GM12878 (cell line): ENCODE measurements around the gene ITGA7. TPM values are rescaled to one million over a fixed set of nuclear protein-coding genes. Genes with fewer than 3 reads are reported as not detected.

Experiments
- ATAC-seq: fragments of 200-7000 bp; cut with Tn5 transposase; 3 replicates; pipeline ENCODE4 v1.9.1; 2020; ENCODE audit warnings: mild to moderate bottlenecking, moderate library complexity
- BruUV-seq: library from RNA; stranded (reverse); fragments of 400-500 nt; replicated peaks from 2 replicates; lab custom pipeline; 2021; lab: Mats Ljungman, UMichigan
- CTCF ChIA-PET: fragments of 300-600 bp; sonication (Branson Sonifier 250); formaldehyde crosslinking; extraction: SDS; loops from one replicate; lab custom pipeline; 2021; ENCODE audit warnings: inconsistent platforms; lab: Yijun Ruan, JAX
- POLR2A ChIA-PET: fragments of 350-600 bp; formaldehyde crosslinking; extraction: SDS; loops from one replicate; lab custom pipeline; 2021; ENCODE audit warnings: inconsistent platforms; lab: Charles Lee
- RAD21 ChIA-PET: fragments of 300-600 bp; sonication (Branson Sonifier 250); formaldehyde crosslinking; loops from one replicate; lab custom pipeline; 2023; ENCODE audit warnings: antibody characterized with exemption; ENCODE audit not compliant: unreplicated experiment; lab: Charles Lee
- SMC1A ChIA-PET: fragments of 300-600 bp; sonication (Branson Sonifier 250); formaldehyde crosslinking; loops from one replicate; lab custom pipeline; 2023; ENCODE audit not compliant: unreplicated experiment, uncharacterized antibody; lab: Charles Lee
- DNase-seq: peaks from one replicate; pipeline ENCODE4 v3.0.0-alpha.2; 2011; ENCODE audit warnings: low read depth, low spot score
- FAIRE-seq: peaks from 3 replicates; lab custom pipeline; 2011; peaks lifted over from hg19 to GRCh38; lab: Jason Lieb, UNC
- H2AFZ ChIP-seq: 2 replicates; pipeline ENCODE4 v1.6.0; 2011; ENCODE audit warnings: low read depth, low read length, control low read depth; ENCODE audit not compliant: control insufficient read depth
- H3K27ac ChIP-seq: 2 replicates; pipeline ENCODE4 v1.5.1; 2011; ENCODE audit warnings: control low read depth; ENCODE audit not compliant: control insufficient read depth, insufficient read depth
- H3K27me3 ChIP-seq, 2 experiments: replicated peaks in 1 of 2; 2 replicates each; pipeline versions ENCODE4 v1.6.0 to v1.6.1; 2011; ENCODE audit warnings: low read length in 1 of 2; ENCODE audit not compliant: control insufficient read depth in 2 of 2, insufficient read depth in 2 of 2
- H3K36me3 ChIP-seq, 2 experiments: 2 replicates each; pipeline ENCODE4 v1.5.1; 2011; ENCODE audit warnings: low read length in 1 of 2; ENCODE audit not compliant: control insufficient read depth in 2 of 2, insufficient read depth in 2 of 2
- H3K4me1 ChIP-seq: 2 replicates; pipeline ENCODE4 v1.6.1; 2011; ENCODE audit warnings: mild to moderate bottlenecking, low read length, moderate library complexity, mixed read lengths; ENCODE audit not compliant: control insufficient read depth, insufficient read depth
- H3K4me2 ChIP-seq: 2 replicates; pipeline ENCODE4 v1.6.0; 2011; ENCODE audit warnings: control low read depth; ENCODE audit not compliant: control insufficient read depth, insufficient read depth
- H3K4me3 ChIP-seq: fragments of 200-600 bp; sonication (generic); 2 replicates; pipeline ENCODE4 v1.5.1; 2016
- H3K79me2 ChIP-seq: 2 replicates; pipeline ENCODE4 v1.6.0; 2011; ENCODE audit warnings: low read length; ENCODE audit not compliant: control insufficient read depth, insufficient read depth
- H3K9ac ChIP-seq: 2 replicates; pipeline ENCODE4 v1.8.0; 2011; ENCODE audit warnings: low read length, control low read depth, mixed read lengths; ENCODE audit not compliant: control insufficient read depth, insufficient read depth
- H3K9me3 ChIP-seq: replicated peaks from 3 replicates; pipeline ENCODE4 v1.5.1; 2011; ENCODE audit warnings: mild to moderate bottlenecking, low read length; ENCODE audit not compliant: control insufficient read depth, insufficient read depth
- H4K20me1 ChIP-seq: 2 replicates; pipeline ENCODE4 v1.6.0; 2011; ENCODE audit not compliant: control insufficient read depth, insufficient read depth
- EED ChIP-seq: sonication (generic); IDR thresholded peaks from 2 replicates; pipeline ENCODE4 v1.6.1; 2016; ENCODE audit warnings: antibody characterized with exemption, low read depth
- IKZF2 ChIP-seq, 2 experiments: fragments of 450-650 bp; IDR thresholded peaks; 2 replicates each; pipeline ENCODE4 v1.6.1; 2017; ENCODE audit warnings: mild to moderate bottlenecking in 2 of 2, moderate library complexity in 2 of 2
- SIX5 ChIP-seq: IDR thresholded peaks from 2 replicates; pipeline ENCODE4 v1.6.1; 2011; ENCODE audit warnings: mild to moderate bottlenecking, low read depth, low read length, moderate library complexity; ENCODE audit not compliant: severe bottlenecking
- WRNIP1 ChIP-seq: IDR thresholded peaks from 2 replicates; pipeline ENCODE4 v1.6.1; 2011; ENCODE audit warnings: low read depth, low read length, improper control_type of control experiment, borderline replicate concordance
- ZZZ3 ChIP-seq: IDR thresholded peaks from 2 replicates; pipeline ENCODE4 v1.6.1; 2011; ENCODE audit warnings: low read depth; ENCODE audit not compliant: control insufficient read depth, insufficient read length
- WGBS: methylation state at CpG from one replicate; pipeline ENCODE4 v1.1.6; 2016; ENCODE audit warnings: low lambda C conversion rate; ENCODE audit not compliant: insufficient replicate concordance, insufficient coverage; ENCODE audit errors: missing lambda C conversion rate; 5-methylcytosine and 5-hydroxymethylcytosine counted together
- in situ Hi-C: fragments of 300-500 bp; cut with MboI; formaldehyde crosslinking; loops from 9 replicates; pipeline ENCODE4 v1.14.3; 2018; ENCODE audit warnings: mixed read lengths
- intact Hi-C: fragments of 100-400 bp; cut with micrococcal nuclease; formaldehyde crosslinking; loops from one replicate; pipeline ENCODE4 v1.14.2; 2022; ENCODE audit not compliant: unreplicated experiment
- polyA plus RNA-seq, 11 experiments: library from polyadenylated mRNA; depleted of rRNA in 4 of 11; unstranded in 6 of 11; stranded (reverse) in 5 of 11; fragments of >200 nt; fragmentation: Nextera tagmentation in 4 of 11; fragmentation: Illumina TruSeq in 1 of 11; extraction: Ambion mirVana in 4 of 11; extraction: Trizol in 1 of 11; gene quantifications; 1 replicate in 1 of 11; 2 replicates in 10 of 11; pipeline versions ENCODE4 v1.2.1 to v1.2.3, GENCODE V29; 2011 to 2016; ENCODE audit warnings: inconsistent platforms in 2 of 11, missing spikeins in 2 of 11, low read depth in 1 of 11
- total RNA-seq, 4 experiments: library from RNA; depleted of rRNA in 3 of 4; stranded (reverse); fragments of >200 nt in 3 of 4; fragmentation: Illumina TruSeq in 1 of 4; extraction: Trizol in 1 of 4; gene quantifications; 2 replicates each; pipeline versions ENCODE4 v1.2.1 to v1.2.3, GENCODE V29; 2013 to 2021

The ITGA7 gene
- total and polyA plus RNA-seq, 10 of the 15 experiments (the other 5 are each of a cell fraction or from before 2014, with no cell fraction given) = 0.18 to 5.1 (median 1.5) TPM

DNA sequence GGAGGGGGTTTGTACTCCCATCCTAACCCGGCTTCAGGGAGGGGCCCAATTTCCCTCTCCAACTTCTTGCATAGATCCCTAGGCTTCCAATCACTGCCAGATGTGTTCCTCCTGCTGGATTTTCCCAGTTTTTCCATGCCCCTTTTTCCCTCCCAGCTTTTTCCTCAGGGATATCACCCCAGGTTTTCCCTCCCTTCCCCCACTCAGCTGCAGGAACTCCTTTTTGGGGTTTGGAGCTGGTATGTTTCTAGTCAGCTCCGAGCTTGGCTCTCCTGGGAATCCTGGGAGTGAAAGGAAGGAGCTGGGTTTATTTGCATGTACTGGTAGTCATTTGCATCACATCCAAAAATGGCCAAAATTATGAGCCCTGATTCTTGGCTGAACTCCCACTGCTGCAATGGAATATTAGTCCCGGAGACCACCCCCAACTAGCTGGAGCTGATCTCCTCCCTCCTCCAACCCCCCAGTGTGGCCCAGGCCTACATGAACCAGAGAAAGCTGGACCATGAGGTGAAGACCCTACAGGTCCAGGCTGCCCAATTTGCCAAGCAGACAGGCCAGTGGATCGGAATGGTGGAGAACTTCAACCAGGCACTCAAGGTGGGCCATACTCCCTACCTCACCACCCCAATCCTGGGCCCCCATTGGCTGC lies 11.0 kb upstream of the ITGA7 start:
- SMC1A ChIA-PET = interaction anchor here (1.2 to 4.0 kb wide), 6 partner anchors 11 to 73 kb away, joined by 3 to 29 read pairs (median 8); no protein-coding TSS in a partner anchor
- Histone ChIP-seq H3K9ac (no peak overlapping the region), H3K27ac (peak overlapping the region; percentile 95), H3K27me3 (no peaks in the 10 kb centered on the region), H3K9me3 (no peaks in the 10 kb centered on the region), H3K4me2 (peak overlapping the region; percentile 100), H4K20me1 (no peaks in the 10 kb centered on the region), H2AFZ (no peak overlapping the region), H3K4me1 (peaks cover 25% of the 10 kb centered on the region), H3K36me3 (peaks cover under 1 to 3% of the 10 kb centered on the region in 2 experiments; a peak in 3 of 4 replicates), H3K79me2 (peaks cover 13% of the 10 kb centered on the region), H3K4me3 (no peak overlapping the region)
- intact Hi-C loops = no loop called here
- no peak for FAIRE-seq
- 85% methylated on average over 4 of the region's 4 CpGs for WGBS
- TF ChIP-seq ZZZ3 (no peak), WRNIP1 (no peak), IKZF2 (IDR thresholded peaks at IDR 0.05) (peak in 1 of 2 experiments; percentile 8; a peak in 1 of 4 replicates), SIX5 (no peak), EED (peak; percentile 41; the same call in 1 of the 2 replicates)
- RAD21 ChIA-PET = interaction anchor here (1.4 to 11.0 kb wide), 5 partner anchors 10 to 73 kb away, joined by 3 to 113 read pairs (median 6); partner anchors contain the start of gene CD63
- POLR2A ChIA-PET = interaction anchor here (0.5 to 2.4 kb wide), 4 partner anchors 11 to 319 kb away, joined by 3 to 10 read pairs (median 4); no protein-coding TSS in a partner anchor
- in situ Hi-C loops = no loop called here
- CTCF ChIA-PET = interaction anchor here (0.5 to 11.4 kb wide), 12 partner anchors 11 to 361 kb away, joined by 3 to 205 read pairs (median 4); partner anchors contain the start of genes CD63 and ERBB3
- BruUV-seq = no TSS peak
- ATAC-seq = no peak
- no peak for DNase-seq
